ENCODE measurements around the gene REST.
A peak's percentile ranks its signal among the peaks of the same experiment; 100 is the strongest.

REST gene

DNA sequence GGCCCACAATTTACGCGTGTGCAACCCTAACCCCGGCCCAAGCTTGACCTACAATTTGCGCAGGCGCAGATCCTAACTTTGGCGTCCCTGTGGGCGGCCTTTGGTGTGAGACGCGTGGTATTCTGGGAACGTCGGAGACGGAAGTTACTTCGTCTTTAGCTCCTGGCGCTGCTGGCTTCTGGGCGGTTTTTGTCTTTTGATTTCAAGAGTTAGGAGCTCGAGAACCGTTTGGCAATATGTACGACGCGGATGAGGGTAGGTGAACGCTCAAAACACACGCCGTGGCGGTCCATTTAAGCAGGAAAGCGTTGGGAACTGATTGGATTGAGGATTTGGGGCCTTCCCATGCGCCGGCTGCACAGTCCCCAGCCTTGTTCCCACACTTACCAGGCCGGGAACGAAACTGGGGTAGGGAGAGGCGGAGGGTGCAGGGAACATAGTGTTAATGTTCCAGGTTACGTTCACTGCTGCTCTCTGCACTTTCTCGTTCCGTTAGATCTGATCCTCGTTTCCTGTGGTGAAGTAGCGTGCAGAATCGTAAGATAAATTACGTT, 71.1 kb downstream of the REST start, which contains the start of gene POLR2B:
Gene POLR2B, plus strand, starts transcription at position 147 of the 554 bp plus-strand sequence. Its CDS starts 90 bp downstream, at position 237.
- DNase-seq, result peak; percentile 94

DNA sequence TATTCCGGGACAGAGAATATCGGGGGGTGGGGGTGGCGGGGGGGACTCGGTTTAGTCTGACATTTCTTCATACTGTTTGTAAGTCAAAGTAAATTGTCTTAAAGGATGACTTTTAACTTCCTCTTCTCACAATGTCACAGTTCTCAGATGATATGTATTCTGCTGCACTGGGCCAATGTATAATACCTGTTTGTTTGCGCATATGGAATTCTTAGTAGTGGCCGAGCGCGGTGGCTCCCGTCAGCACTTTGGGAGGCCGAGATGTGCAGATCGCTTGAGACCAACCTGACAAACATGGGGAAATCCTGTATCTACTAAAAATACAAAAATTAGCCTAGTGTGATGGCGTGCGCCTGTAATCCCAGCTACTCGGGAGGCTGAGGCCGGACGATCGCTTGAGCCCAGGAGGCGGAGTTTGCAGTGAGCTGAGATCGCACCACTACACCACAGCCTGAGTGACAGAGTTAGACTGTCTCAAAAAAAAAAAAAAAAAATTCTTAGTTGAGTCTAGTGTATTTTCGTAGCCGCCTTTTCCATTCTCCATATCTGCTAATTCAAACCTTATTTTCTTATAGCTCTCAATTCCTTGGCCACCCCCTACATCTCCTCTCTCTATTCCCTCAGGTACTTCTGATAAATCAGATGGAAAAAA, 71.8 kb downstream of the REST start:
- peak; percentile 70 for DNase-seq

DNA sequence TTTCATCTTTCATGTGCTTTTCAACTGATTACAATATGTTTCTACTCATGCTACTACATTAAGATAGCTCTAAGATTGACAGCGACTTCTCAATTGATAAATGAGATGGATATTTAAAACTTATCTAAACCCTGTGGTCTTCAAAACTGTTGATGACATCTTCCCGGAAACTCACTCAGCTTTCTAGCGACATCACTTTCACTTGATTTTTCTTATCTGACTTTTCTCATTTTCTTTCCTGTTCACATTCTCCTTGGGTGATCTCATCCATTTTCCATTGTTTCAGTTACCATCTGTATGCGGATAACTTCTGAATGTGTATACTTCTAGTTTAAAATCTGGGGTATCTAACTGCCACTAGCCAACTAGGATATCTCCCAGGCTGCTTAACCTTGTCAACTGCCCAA, 74.1 kb downstream of the REST start:
- no peak for DNase-seq

- no peak for DNase-seq
Measured at GRCh38 chr4:56986192-56986591, 78.5 kb downstream of the REST start.

- DNase-seq, result no peak
Measured at GRCh38 chr4:56986952-56987351, 79.3 kb downstream of the REST start.

- DNase-seq, result no peak
Measured at GRCh38 chr4:56990109-56990905, 82.6 kb downstream of the REST start.

- DNase-seq, result no peak
Measured at GRCh38 chr4:56995525-56995924, 87.8 kb downstream of the REST start.

DNA sequence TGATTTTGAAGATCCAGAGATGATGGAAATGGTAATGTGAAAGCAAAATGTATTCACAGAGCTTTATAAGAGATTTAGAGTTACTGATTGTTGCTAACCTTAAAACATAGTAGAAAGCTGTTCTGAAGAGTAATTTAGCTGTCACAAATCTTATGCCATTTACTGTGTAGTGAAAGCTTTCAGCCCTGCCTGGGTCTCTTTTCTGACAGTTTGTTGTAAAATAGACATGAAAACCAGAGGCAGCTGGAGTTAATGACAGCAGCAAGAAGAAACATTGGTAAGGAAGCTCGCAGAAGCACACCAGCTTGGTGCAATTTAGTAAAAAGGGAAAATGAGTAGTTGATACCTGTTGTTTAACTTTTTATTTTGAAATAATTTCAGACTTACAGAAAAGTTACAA, 92.1 kb downstream of the REST start:
- DNase-seq, result no peak

GRCh38 chr4:57013543-57014120, 105.9 kb downstream of the REST start:
- no peak for DNase-seq
